MG63 (cell line): ENCODE results near the gene CHST11. TPM values are rescaled to one million over a fixed set of nuclear protein-coding genes. Genes with fewer than 3 reads are reported as not detected.

Experiments used
- DNase-seq: peaks from one replicate; pipeline ENCODE4 v3.0.0-alpha.2; 2020
- H3K27me3 ChIP-seq: fragments of 250-450 bp; sonication (Bioruptor Pico); 2 replicates; pipeline ENCODE4 v1.5.1; 2020; ENCODE audit warnings: mild to moderate bottlenecking, moderate library complexity
- H3K36me3 ChIP-seq: fragments of 250-450 bp; sonication (Bioruptor Pico); 2 replicates; pipeline ENCODE4 v1.5.1; 2020; ENCODE audit warnings: mild to moderate bottlenecking, moderate library complexity
- H3K4me3 ChIP-seq: fragments of 250-450 bp; sonication (Bioruptor Pico); 2 replicates; pipeline ENCODE4 v1.5.1; 2020; ENCODE audit warnings: mild to moderate bottlenecking, moderate library complexity
- H3K9me3 ChIP-seq: fragments of 250-450 bp; sonication (Bioruptor Pico); 2 replicates; pipeline ENCODE4 v1.5.1; 2020; ENCODE audit warnings: mild to moderate bottlenecking, moderate library complexity
- total RNA-seq: library from RNA; depleted of rRNA; stranded (reverse); fragments of >200 nt; shearing (Covaris generic); gene quantifications from 2 replicates; pipeline ENCODE4 v1.2.3, GENCODE V29; 2014; ENCODE audit warnings: low replicate concordance

The CHST11 gene
- total RNA-seq, 1 experiment from 2014 or later = 0.13 TPM

GRCh38 chr12:104624529-104624928 is 167.8 kb downstream of the CHST11 start:
- Histone ChIP-seq H3K27me3 (no peaks in the 10 kb centered on the region), H3K4me3 (no peak overlapping the region), H3K9me3 (no peaks in the 10 kb centered on the region), H3K36me3 (no peaks in the 10 kb centered on the region)
- no peak for DNase-seq

DNA sequence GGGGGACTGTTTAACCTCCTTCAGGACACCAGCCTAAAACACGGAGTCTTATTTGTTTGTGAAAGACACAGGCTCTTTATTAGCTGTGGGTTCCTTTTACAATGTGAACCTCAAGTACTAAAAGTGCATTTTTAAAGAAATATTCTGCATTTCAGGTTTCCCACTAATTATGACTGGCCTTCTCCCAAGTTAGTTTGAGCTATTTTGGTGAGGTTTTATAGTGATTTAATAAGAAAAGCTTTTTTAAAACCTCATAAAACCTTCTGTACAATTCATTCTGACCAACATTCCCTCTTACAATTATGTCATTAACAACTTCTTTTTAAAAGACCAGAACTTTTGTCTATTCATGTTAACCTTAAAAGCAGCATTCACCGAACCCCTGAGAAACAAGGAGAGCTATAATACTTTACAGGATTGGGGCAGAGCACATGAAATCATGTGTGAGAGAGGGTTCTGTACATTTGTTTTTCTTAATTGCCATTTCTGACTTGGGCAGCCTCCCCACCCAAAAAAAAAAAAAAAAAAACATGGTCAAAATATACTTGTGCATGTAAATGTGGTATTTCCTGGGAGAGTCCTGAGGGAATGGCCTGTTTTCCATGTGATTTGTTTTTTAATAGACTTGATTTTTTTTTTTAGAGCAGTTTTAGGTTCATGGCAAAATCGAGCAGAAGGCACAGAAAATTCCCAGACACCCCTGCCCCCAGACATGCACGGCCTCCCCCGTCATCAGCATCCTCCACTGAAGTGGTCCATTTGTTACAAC is 169.5 kb downstream of the CHST11 start:
- no peak overlapping the region for H3K4me3 ChIP-seq
- no peaks in the 10 kb centered on the region for H3K36me3 ChIP-seq
- DNase-seq = no peak
- no peaks in the 10 kb centered on the region for H3K9me3 ChIP-seq
- no peaks in the 10 kb centered on the region for H3K27me3 ChIP-seq

- Histone ChIP-seq H3K27me3 (no peaks in the 10 kb centered on the region), H3K36me3 (no peaks in the 10 kb centered on the region), H3K4me3 (no peak overlapping the region), H3K9me3 (no peaks in the 10 kb centered on the region)
- DNase-seq = no peak
These were observed 170.7 kb downstream of the CHST11 start for GRCh38 chr12:104627231-104627989.

GRCh38 chr12:104627990-104628830 is 171.5 kb downstream of the CHST11 start:
- Histone ChIP-seq H3K36me3 (no peaks in the 10 kb centered on the region), H3K4me3 (no peak overlapping the region), H3K27me3 (no peaks in the 10 kb centered on the region), H3K9me3 (no peaks in the 10 kb centered on the region)
- DNase-seq = no peak

DNA sequence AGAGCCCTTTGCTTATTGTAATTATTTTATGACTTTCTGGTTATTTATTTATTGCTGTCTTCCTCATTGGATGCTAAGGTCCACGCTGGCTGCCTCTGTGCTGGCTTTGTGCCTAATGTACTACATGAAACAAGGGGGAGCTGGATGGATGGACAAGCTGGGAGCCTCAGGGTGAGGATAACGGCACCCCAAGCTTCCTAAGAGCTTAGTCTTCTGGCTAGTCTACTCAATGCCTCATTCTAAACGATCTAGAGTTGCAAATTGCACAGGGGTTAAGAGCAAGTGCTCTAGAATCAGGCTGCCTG is 172.0 kb downstream of the CHST11 start:
- Histone ChIP-seq H3K36me3 (no peaks in the 10 kb centered on the region), H3K27me3 (no peaks in the 10 kb centered on the region), H3K4me3 (no peak overlapping the region), H3K9me3 (no peaks in the 10 kb centered on the region)
- no peak for DNase-seq

- Histone ChIP-seq H3K36me3 (no peaks in the 10 kb centered on the region), H3K4me3 (no peak overlapping the region), H3K27me3 (no peaks in the 10 kb centered on the region), H3K9me3 (no peaks in the 10 kb centered on the region)
- no peak for DNase-seq
These were observed 173.5 kb downstream of the CHST11 start for GRCh38 chr12:104630230-104630670.

DNA sequence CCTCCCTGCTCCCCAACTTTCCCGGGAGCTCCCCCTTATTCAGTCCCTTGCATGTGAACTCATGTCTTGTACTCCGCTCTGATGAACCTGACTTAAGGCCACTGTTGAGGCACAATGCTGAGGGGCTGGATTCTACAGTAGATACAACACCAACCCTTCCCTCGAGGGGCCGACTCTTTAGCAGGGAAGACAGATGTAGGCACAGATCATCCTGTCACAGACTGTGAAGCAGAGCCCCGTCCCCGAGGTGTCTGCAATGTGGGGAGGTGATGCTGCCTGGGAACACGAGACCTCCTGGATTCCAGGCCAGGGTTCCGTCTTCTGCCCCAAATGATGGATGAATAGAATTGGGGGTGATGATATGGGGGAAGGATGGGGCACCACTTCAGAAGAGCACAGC is 175.1 kb downstream of the CHST11 start:
- Histone ChIP-seq H3K4me3 (no peak overlapping the region), H3K36me3 (no peaks in the 10 kb centered on the region), H3K9me3 (no peaks in the 10 kb centered on the region), H3K27me3 (no peaks in the 10 kb centered on the region)
- DNase-seq = no peak

DNA sequence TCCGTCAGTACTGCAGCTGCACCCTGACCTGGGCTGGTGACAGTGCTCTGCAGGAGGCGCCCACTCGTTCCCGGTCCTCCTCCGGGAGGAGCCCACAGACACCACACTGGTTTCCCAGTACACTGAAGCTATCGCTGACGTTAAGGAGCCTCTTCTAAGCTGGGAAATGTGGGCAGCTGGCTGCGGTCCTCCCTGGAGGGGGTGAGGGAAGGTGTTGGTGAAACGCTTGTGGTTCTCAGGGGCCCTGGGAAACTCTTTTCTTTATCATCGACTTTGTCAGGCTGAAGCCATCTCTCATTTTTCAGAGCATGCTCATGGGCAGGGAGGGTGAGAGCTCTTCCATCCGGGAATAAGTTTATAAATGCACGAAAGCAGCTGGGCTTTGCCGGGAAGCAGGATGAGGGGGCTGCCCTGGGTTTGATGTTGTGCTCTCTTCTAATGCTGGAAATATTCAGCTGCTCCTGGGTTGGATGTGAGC is 176.0 kb downstream of the CHST11 start:
- Histone ChIP-seq H3K9me3 (no peaks in the 10 kb centered on the region), H3K36me3 (no peaks in the 10 kb centered on the region), H3K4me3 (no peak overlapping the region), H3K27me3 (no peaks in the 10 kb centered on the region)
- no peak for DNase-seq

- DNase-seq = no peak
- Histone ChIP-seq H3K9me3 (no peaks in the 10 kb centered on the region), H3K27me3 (no peaks in the 10 kb centered on the region), H3K4me3 (no peak overlapping the region), H3K36me3 (no peaks in the 10 kb centered on the region)
These were observed 177.3 kb downstream of the CHST11 start for GRCh38 chr12:104634044-104634443.

DNA sequence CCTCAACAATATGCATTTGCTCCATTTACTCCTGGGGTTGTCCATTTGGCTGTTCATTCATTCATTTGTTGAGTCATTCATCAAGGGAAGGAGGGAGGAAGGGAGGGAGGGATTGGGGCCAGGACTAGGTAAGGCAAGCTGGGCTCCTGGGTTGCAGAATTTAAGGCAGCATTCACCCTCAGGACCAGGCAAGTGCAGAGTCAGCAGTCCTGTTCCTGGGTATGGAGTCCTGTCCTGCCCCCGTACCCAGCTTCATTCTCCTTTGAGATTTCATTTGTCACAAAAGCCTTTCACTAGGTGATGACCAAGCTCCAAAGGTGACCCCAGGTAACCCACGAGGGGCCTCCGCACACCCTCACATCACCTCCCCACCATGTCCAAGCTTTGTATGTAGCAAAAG is 178.1 kb downstream of the CHST11 start:
- H3K27me3 ChIP-seq = no peaks in the 10 kb centered on the region
- no peak for DNase-seq
- no peaks in the 10 kb centered on the region for H3K36me3 ChIP-seq
- H3K9me3 ChIP-seq = no peaks in the 10 kb centered on the region
- no peak overlapping the region for H3K4me3 ChIP-seq

GRCh38 chr12:104635607-104636343 is 179.0 kb downstream of the CHST11 start:
- no peaks in the 10 kb centered on the region for H3K36me3 ChIP-seq
- H3K27me3 ChIP-seq = no peaks in the 10 kb centered on the region
- no peak for DNase-seq
- H3K9me3 ChIP-seq = no peaks in the 10 kb centered on the region
- H3K4me3 ChIP-seq = no peak overlapping the region

GRCh38 chr12:104636496-104636895 is 179.7 kb downstream of the CHST11 start:
- no peak for DNase-seq
- H3K27me3 ChIP-seq = no peaks in the 10 kb centered on the region
- H3K9me3 ChIP-seq = no peaks in the 10 kb centered on the region
- H3K4me3 ChIP-seq = no peak overlapping the region
- no peaks in the 10 kb centered on the region for H3K36me3 ChIP-seq

DNA sequence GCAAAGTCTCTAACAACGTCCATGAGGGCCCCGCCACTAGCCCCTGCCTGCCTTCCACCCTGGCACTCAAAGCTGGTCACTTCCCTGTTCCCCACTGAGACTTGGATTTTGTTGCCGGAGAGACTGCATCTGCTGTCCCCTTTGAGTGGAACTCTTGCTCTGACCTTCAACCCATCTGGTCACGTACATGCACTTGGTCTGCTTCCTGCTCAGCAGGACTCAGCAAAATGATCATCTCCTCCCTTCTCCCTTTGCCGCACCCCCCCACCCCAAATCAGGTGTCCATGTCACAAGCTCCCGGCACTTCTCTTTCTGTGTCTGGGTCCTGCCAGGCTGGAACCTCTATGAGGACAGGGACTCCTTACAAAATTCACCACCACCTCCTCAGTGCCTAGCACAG is 180.9 kb downstream of the CHST11 start:
- H3K36me3 ChIP-seq = no peaks in the 10 kb centered on the region
- H3K27me3 ChIP-seq = no peaks in the 10 kb centered on the region
- H3K9me3 ChIP-seq = no peaks in the 10 kb centered on the region
- H3K4me3 ChIP-seq = no peak overlapping the region
- DNase-seq = no peak

DNA sequence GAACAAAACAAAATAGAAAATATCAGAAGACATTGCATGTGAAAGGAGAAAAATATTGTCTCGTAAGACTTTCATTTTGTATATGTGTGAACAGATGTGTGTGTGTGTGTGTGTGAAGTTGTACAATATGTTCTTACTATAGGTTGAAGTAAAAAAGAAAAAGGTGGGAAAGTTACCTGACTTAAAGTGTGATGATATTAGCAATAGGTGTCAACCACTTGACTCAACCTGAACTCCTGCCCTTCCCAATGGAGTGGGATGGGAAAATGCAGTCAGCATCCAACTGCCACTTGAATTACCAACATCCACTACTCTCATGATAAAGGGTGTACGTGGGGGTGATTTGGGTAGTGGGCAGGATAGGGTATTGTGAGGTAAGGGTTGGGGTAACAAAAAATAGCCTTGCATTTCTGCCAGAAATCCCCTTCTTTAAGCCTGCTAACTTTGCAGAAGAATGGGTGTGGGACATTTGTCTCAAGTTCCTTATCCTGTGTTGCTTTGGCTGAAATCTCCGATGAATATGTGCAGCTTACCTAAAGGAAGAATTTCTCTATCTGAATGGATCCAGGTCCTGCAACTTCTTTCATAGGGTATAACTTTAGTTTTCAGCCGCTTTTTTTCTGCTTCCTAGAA is 181.6 kb downstream of the CHST11 start:
- Histone ChIP-seq H3K27me3 (no peaks in the 10 kb centered on the region), H3K9me3 (no peaks in the 10 kb centered on the region), H3K4me3 (no peak overlapping the region), H3K36me3 (no peaks in the 10 kb centered on the region)
- DNase-seq = no peak

- no peaks in the 10 kb centered on the region for H3K9me3 ChIP-seq
- no peaks in the 10 kb centered on the region for H3K36me3 ChIP-seq
- DNase-seq = no peak
- H3K27me3 ChIP-seq = no peaks in the 10 kb centered on the region
- H3K4me3 ChIP-seq = no peak overlapping the region
These were observed 182.1 kb downstream of the CHST11 start for GRCh38 chr12:104638851-104639240.

DNA sequence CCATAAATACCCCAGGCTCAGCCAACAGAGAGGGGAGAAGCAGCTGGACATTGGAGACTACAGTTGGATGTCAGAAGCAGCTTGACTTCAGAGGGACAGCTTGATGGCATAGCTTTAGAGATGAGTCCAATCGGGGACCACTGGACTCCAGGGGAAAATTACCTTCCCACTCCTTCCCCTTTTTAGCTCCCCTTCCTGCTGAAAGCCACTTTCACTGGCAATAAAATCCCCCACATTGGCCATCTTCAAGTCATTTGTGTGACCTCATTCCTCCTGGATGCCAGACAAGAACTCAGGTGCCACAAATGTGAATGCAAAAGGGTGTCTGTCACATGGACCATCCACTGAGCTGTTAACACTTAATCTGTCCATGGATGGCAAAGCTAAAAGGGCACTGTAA is 184.2 kb downstream of the CHST11 start:
- Histone ChIP-seq H3K9me3 (no peaks in the 10 kb centered on the region), H3K4me3 (no peak overlapping the region), H3K27me3 (no peaks in the 10 kb centered on the region), H3K36me3 (no peaks in the 10 kb centered on the region)
- DNase-seq = no peak
